AG10803 (cell line): ENCODE results near the gene STARD13.

Experiments used
- DNase-seq: peaks from one replicate; pipeline ENCODE4 v3.0.0; 2010; ENCODE audit warnings: low read depth
- H3K4me3 ChIP-seq: 2 replicates; pipeline ENCODE4 v1.5.1; 2011; ENCODE audit warnings: mild to moderate bottlenecking, low read length, control low read depth
- TF ChIP-seq, protein P1 (sequence below): conservative IDR thresholded peaks from 2 replicates; pipeline ENCODE4 v1.5.1; 2011; ENCODE audit warnings: mild to moderate bottlenecking, low read length, control low read depth, inconsistent platforms

STARD13 gene

DNA sequence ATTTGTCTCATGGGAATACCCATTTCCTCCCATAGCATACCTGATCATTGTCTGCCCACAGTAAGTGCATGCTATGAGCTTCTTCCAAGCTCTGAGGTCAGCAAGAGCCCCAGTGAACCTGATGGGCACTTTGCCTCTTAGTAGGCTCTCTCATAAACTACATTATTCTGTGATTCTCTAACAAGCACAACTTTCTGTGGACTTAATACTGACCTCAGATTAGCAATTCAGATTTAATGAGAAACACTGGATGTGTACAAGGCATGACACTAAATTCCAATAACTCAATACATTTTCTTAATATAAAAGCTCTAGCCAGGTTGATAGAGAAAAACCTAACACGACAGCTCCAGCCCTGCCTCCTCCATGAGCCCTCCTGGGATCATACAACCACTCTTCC, 23.3 kb upstream of the STARD13 start:
- DNase-seq = no peak

DNA sequence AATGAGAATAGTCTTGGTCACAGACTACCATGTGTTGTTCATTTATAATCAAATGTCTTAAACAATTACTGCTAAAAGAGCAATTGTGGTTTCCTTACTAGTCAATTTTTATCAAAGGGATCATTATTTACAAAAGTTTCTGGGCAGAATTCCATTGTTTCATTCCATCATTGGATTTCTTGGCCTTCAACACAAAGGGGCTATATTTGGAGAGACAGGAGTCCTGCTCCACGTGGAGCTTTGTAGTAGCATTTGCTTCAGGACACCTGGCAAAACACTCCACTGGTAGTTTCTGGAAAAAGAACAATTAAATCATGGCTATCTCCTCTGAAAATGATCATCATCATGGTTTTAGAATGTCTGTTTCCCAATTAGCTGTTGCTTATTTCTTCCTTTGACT, 22.3 kb upstream of the STARD13 start:
- H3K4me3 ChIP-seq = no peak overlapping the region
- TF ChIP-seq, protein P1, sequence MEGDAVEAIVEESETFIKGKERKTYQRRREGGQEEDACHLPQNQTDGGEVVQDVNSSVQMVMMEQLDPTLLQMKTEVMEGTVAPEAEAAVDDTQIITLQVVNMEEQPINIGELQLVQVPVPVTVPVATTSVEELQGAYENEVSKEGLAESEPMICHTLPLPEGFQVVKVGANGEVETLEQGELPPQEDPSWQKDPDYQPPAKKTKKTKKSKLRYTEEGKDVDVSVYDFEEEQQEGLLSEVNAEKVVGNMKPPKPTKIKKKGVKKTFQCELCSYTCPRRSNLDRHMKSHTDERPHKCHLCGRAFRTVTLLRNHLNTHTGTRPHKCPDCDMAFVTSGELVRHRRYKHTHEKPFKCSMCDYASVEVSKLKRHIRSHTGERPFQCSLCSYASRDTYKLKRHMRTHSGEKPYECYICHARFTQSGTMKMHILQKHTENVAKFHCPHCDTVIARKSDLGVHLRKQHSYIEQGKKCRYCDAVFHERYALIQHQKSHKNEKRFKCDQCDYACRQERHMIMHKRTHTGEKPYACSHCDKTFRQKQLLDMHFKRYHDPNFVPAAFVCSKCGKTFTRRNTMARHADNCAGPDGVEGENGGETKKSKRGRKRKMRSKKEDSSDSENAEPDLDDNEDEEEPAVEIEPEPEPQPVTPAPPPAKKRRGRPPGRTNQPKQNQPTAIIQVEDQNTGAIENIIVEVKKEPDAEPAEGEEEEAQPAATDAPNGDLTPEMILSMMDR = no peak

More for the DNA sequence above, 23.3 kb upstream of the STARD13 start:
- TF ChIP-seq, protein P1 = no peak
- no peak overlapping the region for H3K4me3 ChIP-seq

DNA sequence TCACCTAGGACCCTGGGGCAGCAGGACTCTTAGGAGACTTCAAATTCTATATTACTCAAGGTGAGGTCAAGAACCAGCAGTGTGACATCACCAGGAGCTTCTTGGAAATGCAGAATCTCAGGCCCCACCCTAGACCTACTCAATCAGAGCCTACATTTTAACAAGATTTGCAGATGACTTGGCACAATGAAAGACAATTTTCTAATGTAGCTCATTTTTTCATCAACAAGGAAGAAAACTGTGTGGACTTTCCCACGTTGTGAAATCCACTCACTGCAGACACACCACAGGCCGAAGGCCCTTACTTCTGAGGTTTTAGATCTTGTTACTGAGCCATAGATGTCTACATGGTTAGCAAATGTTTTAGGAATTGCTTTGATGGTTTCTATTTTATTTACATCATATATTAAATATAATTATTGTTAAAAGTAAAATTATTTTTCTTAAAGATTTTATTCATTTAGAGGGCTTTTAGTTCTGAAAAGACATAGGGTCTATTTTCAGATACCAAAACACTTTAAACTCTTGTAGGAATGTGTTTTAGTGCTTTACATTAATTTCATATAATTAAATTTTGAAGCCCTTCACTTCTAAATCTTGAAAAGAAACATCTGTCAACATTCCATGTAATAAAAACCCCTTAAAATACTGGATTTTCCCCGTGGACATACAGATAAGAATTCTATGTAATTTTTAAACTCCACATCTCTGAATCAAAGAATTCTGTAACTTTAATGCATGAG, 18.5 kb upstream of the STARD13 start:
- TF ChIP-seq, protein P1 = no peak
- peak; percentile 73 for DNase-seq
- no peak overlapping the region for H3K4me3 ChIP-seq

More for the DNA sequence above, 22.3 kb upstream of the STARD13 start:
- DNase-seq = peak; percentile 39

DNA sequence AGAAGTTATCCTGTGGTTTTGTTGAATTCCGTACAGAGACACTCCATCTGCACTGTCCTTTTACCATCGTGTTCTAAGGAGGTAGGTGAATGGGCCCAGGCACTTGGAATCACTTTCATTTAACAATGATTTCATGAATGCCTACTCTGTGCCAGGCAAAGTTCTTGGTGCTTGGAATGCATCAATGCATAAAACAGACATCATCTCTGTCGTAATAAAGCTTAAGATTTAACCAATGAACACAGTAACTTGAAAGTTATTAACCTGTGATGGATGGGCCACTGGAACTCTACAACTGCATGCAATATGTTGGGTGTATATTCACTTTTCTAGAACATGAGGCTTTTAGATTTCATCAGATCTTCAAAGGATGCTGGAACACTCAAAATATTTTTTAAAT, 14.1 kb upstream of the STARD13 start:
- H3K4me3 ChIP-seq = no peak overlapping the region
- TF ChIP-seq, protein P1 = no peak
- no peak for DNase-seq

DNA sequence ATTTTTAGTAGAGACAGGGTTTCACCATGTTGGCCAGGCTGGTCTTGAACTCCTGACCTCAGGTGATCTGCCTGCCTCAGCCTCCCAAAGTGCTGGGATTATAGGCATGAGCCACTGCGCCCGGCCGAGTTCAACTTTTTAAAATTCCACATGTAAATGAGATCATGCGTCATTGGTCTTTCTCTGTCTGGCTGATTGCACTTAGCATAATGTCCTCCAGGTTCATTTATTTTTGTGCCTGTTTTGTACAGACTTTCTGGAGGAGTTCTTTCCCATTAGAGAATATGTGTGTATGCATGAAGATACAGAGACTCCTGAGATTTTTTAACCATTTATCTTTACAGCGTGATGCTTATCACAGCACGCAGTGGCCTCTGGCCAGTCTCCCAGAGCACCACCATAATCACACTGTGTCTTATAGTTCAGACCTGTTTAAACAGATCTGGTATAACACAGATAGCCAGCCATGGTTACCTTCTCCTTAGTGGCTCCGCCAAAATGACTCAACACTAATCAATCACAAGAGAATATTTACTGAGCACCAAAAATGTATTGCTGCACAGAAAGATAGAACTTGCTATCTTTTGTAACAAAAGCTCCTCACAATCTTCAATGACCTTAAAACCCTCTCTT, 11.4 kb upstream of the STARD13 start:
- no peak for DNase-seq
- no peak overlapping the region for H3K4me3 ChIP-seq
- TF ChIP-seq, protein P1 = no peak

DNA sequence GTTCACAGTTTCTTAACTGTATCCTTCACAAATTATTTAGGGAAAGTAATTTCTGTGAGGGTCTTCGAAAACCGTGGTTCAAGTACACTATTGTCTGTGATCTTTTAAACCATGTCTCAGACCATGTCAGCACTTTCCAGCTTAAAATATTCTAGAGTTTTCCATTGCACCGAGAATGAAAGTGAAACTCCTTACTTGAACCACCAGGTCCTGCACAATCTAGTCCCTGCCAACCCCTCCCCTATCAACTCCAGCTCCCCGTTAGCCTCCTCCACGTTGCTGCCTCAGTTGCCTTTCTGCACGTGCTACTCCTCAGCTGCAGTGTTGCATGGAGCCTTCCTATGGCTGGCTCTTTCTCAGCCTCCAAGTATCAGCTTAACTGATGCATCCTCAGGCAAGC, 7.2 kb upstream of the STARD13 start:
- TF ChIP-seq, protein P1 = no peak
- DNase-seq = no peak
- no peak overlapping the region for H3K4me3 ChIP-seq

DNA sequence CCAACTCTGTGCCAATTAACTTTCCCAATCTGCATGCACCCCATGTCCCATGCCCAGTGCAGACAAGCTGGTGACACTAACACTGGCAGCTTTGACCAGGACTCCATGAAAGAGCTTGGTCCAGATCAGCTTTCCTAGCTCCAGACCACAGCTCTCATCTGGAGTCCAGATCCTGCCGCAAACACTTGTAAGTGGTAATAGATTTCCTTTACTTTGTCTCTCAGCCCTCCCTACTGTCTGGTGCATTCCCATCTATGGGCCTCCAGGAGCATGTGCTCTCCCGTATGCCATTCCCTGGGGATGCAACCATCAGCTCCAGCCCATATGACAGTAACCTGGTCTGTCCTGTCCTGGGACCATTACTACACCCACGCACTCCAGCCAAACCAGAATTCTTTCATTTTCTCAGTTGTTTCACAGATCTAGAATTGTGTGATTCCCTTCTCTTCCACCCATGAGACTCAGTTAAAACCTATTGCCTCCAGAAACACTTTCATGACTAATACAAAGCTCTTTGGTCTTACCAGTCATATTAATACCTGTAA, 4.9 kb upstream of the STARD13 start:
- DNase-seq = peak; percentile 85
- TF ChIP-seq, protein P1 = no peak
- H3K4me3 ChIP-seq = no peak overlapping the region
